Measurements from ENCODE around the gene GON7. TPM values are rescaled to one million over a fixed set of nuclear protein-coding genes. Genes with fewer than 3 reads are reported as not detected.
"Not testable (repeated sequence)": the region's sequence is repeated elsewhere in the genome, so short reads cannot be mapped to it uniquely, and the experiment has no call there.

GON7 gene
- total and polyA plus RNA-seq, 7 donors: 8.6 to 80.7 (median 20.2) TPM

DNA sequence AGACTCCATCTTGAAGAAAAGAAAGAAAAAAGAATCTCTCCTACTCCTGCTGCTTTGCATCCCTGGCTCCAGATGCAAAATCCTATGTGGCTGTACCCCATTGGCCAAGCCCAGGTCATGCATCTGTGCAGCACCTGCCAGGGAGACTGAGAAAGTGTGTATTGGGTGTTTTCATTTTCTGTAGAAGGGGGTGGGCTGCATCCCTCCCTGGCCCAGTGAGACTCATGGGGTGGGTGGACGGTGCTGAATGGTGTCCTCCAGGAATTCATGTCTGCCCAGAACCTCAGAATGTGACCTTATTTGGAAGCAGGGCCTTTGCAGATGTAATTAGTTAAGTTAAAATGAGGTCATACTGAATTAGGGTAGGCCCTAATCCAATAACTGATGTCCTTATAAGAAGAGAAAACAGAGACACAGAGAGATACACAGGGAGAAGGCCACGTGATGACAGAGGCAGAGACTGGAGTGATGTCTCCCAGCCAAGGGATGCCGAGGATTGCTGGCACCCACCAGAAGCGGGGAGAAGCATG lies 45.4 kb downstream of the GON7 start:
- no peaks in the 10 kb centered on the region for H3K9me3 ChIP-seq
- no peaks in the 10 kb centered on the region for H3K4me1 ChIP-seq
- H3K27me3 ChIP-seq: no peaks in the 10 kb centered on the region
- no peak for DNase-seq
- no peak overlapping the region for H3K27ac ChIP-seq
- intact Hi-C loops (cut with DNase I): no loop called here
- H3K36me3 ChIP-seq: no peaks in the 10 kb centered on the region
- WGBS, 2 donors: 80 to 83% methylated on average over 4 of the region's 4 CpGs
- no peak overlapping the region for H3K4me3 ChIP-seq
- TF ChIP-seq EP300 (IDR thresholded peaks at IDR 0.05) (no peak), POLR2AphosphoS5 (IDR thresholded peaks at IDR 0.05) (no peak), POLR2A (IDR thresholded peaks at IDR 0.05) (no peak)
- TF ChIP-seq, protein P1, sequence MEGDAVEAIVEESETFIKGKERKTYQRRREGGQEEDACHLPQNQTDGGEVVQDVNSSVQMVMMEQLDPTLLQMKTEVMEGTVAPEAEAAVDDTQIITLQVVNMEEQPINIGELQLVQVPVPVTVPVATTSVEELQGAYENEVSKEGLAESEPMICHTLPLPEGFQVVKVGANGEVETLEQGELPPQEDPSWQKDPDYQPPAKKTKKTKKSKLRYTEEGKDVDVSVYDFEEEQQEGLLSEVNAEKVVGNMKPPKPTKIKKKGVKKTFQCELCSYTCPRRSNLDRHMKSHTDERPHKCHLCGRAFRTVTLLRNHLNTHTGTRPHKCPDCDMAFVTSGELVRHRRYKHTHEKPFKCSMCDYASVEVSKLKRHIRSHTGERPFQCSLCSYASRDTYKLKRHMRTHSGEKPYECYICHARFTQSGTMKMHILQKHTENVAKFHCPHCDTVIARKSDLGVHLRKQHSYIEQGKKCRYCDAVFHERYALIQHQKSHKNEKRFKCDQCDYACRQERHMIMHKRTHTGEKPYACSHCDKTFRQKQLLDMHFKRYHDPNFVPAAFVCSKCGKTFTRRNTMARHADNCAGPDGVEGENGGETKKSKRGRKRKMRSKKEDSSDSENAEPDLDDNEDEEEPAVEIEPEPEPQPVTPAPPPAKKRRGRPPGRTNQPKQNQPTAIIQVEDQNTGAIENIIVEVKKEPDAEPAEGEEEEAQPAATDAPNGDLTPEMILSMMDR (IDR thresholded peaks at IDR 0.05): no peak

DNA sequence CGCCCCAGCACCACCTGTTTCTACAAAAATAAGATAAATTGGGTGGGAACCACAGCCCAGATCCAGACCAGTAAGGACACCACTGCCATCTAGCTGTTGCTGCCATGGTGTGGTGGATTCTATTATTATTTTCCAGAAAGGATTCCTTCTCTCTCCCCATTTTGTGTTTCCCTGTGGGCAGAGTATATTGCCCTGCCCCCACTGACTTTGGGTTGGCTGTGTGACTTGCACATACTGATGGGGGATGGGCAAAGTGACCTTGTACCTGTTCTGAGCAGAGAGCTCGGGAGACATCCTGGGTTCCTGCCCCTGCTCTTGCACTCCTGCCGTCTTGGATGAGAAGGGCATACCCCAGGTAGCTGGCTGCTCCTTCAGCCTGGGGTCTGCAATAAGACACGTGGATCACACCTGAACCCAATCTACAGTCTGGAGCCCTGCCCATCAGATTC lies 46.5 kb downstream of the GON7 start:
- DNase-seq: no peak
- H3K9me3 ChIP-seq: no peaks in the 10 kb centered on the region
- H3K4me3 ChIP-seq: no peak overlapping the region
- H3K27ac ChIP-seq: no peak overlapping the region
- H3K36me3 ChIP-seq: no peaks in the 10 kb centered on the region
- TF ChIP-seq POLR2A (IDR thresholded peaks at IDR 0.05) (no peak), EP300 (IDR thresholded peaks at IDR 0.05) (no peak), POLR2AphosphoS5 (IDR thresholded peaks at IDR 0.05) (no peak)
- TF ChIP-seq, protein P1 (IDR thresholded peaks at IDR 0.05): no peak
- WGBS, 2 donors: 30 to 51% methylated on average over 4 of the region's 4 CpGs
- intact Hi-C loops (cut with DNase I): no loop called here
- no peaks in the 10 kb centered on the region for H3K27me3 ChIP-seq
- no peaks in the 10 kb centered on the region for H3K4me1 ChIP-seq

DNA sequence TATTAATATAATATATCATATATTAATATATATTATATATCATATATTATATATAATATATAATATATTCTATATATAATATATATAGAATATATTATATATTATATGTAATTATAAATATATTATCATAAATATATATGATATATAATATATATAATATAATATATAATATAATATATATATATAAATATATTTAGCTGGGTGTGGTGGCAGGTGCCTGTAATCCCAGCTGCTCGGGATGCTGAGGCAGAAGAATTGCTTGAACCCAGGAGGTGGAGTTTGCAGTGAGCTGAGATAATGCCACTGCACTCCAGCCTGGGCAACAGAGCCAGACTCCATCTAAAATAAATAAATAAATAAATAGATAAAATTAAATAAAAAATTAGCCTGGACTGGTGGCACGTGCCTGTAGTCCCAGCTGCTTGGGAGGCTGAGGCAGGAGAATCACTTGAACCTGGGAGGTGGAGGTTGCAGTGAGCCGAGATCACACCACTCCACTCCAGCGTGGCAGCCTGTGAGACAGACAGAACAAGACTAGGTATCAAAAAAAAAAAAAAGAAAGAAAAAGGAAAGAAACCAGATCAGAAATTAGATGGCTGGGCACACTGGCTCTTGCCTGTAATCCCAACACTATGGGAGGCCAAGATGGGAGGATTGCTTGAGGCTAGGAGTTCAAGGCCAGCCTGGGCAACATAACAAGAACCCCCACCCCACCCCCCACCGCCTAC lies 47.1 kb downstream of the GON7 start:
- H3K27me3 ChIP-seq; H3K27ac ChIP-seq; H3K4me1 ChIP-seq; H3K9me3 ChIP-seq; DNase-seq; H3K4me3 ChIP-seq; H3K36me3 ChIP-seq; intact Hi-C loops (cut with DNase I): not testable (repeated sequence)
- WGBS, 2 donors: 35 to 68% methylated on average over 5 of the region's 5 CpGs

DNA sequence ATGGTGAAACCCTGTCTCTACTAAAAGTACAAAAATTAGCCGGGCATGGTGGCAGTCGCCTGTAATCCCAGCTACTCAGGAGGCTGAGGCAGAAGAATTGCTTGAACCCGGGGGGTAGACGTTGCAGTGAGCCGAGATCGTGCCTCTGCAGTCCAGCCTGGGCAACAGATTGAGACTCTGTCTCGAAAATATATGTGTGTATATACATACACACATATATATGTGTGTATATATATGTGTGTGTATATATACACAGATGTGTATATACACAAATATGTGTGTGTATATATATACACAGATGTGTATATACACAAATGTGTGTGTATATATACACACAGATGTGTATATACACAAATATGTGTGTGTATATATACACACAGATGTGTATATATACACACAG lies 48.5 kb downstream of the GON7 start:
- DNase-seq; H3K4me1 ChIP-seq; H3K9me3 ChIP-seq; H3K27ac ChIP-seq; H3K27me3 ChIP-seq; H3K4me3 ChIP-seq; intact Hi-C loops (cut with DNase I); H3K36me3 ChIP-seq: not testable (repeated sequence)
- 83 to 88% methylated on average over 7 of the region's 7 CpGs for WGBS, 2 donors

DNA sequence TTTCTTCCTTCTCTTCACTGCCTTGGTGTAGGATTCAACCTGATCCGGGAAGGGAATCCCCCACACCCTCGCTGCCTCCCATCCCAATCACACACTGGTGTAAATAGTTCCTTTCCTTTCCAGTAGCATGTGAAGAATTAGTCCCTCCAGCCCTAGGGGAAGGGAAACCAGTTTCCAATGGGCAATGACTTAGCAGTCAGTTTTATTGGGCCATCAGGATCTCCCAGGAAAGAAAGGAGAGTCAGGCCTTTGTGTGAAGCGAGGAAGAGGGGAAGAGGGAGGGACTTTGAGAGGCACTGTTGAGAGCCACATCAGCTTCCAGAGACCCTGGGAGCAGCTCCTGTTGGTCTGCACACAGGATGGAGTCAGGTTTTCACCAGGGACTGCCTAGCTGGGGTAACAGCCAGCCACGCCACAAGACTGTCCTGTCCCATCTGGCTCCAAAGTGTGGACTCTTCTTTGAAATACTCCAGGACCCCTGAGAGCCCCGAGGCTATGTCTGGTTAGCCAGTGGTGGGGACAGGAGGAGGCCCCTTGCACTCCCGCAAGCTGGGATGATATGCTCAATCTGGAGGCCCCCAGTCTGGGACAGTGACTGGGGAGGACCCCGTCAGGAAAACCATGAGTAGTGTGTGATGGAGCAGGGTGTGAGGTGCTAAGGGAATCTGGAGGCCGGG lies 50.0 kb downstream of the GON7 start:
- no peaks in the 10 kb centered on the region for H3K36me3 ChIP-seq
- no peaks in the 10 kb centered on the region for H3K9me3 ChIP-seq
- intact Hi-C loops (cut with DNase I): no loop called here
- H3K4me3 ChIP-seq: no peak overlapping the region
- H3K27me3 ChIP-seq: no peaks in the 10 kb centered on the region
- DNase-seq: no peak
- no peaks in the 10 kb centered on the region for H3K4me1 ChIP-seq
- no peak for TF ChIP-seq POLR2AphosphoS5 (IDR thresholded peaks at IDR 0.05)
- no peak for TF ChIP-seq POLR2A (IDR thresholded peaks at IDR 0.05)
- TF ChIP-seq, protein P1 (IDR thresholded peaks at IDR 0.05): no peak
- TF ChIP-seq EP300 (IDR thresholded peaks at IDR 0.05): no peak
- no peak overlapping the region for H3K27ac ChIP-seq
- 75 to 76% methylated on average over 8 of the region's 8 CpGs for WGBS, 2 donors

Measured in sigmoid colon (tissue), 7 donors.